CD4-positive, alpha-beta T cell (primary cell): Measurements from ENCODE around the gene KCNC4. TPM values are rescaled to one million over a fixed set of nuclear protein-coding genes. Genes with fewer than 3 reads are reported as not detected.
A peak's percentile ranks its signal among the peaks of the same experiment; 100 is the strongest.

Experiments used
- ATAC-seq: fragments of 200-7000 bp; cut with Tn5 transposase; one replicate; pipeline ENCODE4 v1.10.0; 2022; ENCODE audit warnings: mild to moderate bottlenecking; ENCODE audit not compliant: poor library complexity
- CTCF ChIA-PET: fragments of 350-600 bp; sonication (Branson Sonifier 250); formaldehyde crosslinking; loops from one replicate; lab custom pipeline; 2021; ENCODE audit warnings: antibody characterized with exemption, inconsistent platforms; lab: Charles Lee
- POLR2A ChIA-PET: fragments of 350-600 bp; sonication (Branson Sonifier 250); formaldehyde crosslinking; loops from one replicate; lab custom pipeline; 2021; ENCODE audit warnings: antibody characterized with exemption, inconsistent platforms; lab: Charles Lee
- DNase-seq, 14 experiments: peaks; one replicate each; pipeline ENCODE4 v3.0.0-alpha.2; 2013 to 2020; ENCODE audit warnings: mixed read lengths in 2 of 14
- H3K27ac ChIP-seq, 2 donors: one replicate each; pipeline versions ENCODE4 v1.5.1 to v1.7.0; 2013; ENCODE audit warnings: low read length in 2 of 2, low read depth in 1 of 2, mild to moderate bottlenecking in 1 of 2
- H3K27me3 ChIP-seq, 2 experiments: 1 replicate in 1 of 2; 2 replicates in 1 of 2; pipeline versions ENCODE4 v1.6.1 to v1.7.0; 2013; ENCODE audit warnings: low read length in 2 of 2, control low read depth in 1 of 2, mild to moderate bottlenecking in 1 of 2, moderate library complexity in 1 of 2; ENCODE audit not compliant: insufficient read depth in 2 of 2, control insufficient read depth in 1 of 2
- H3K36me3 ChIP-seq: one replicate; pipeline ENCODE4 v1.6.1; 2013; ENCODE audit warnings: low read length, control low read depth; ENCODE audit not compliant: insufficient read depth
- H3K4me1 ChIP-seq: one replicate; pipeline ENCODE4 v1.6.1; 2013; ENCODE audit warnings: low read length, control low read depth; ENCODE audit not compliant: insufficient read depth
- H3K4me3 ChIP-seq: one replicate; pipeline ENCODE4 v1.5.1; 2013; ENCODE audit warnings: mild to moderate bottlenecking, low read length, moderate library complexity
- H3K9me3 ChIP-seq, 2 experiments: 1 replicate in 1 of 2; 2 replicates in 1 of 2; pipeline versions ENCODE4 v1.6.1 to v1.7.0; 2013; ENCODE audit warnings: low read length in 2 of 2, mild to moderate bottlenecking in 2 of 2, control low read depth in 1 of 2, moderate library complexity in 1 of 2; ENCODE audit not compliant: control insufficient read depth in 1 of 2, insufficient read depth in 1 of 2
- H3K27ac Mint-ChIP-seq: one replicate; pipeline ENCODE4 v1.8.0; 2020; ENCODE audit warnings: mixed read lengths
- H3K27me3 Mint-ChIP-seq: one replicate; pipeline ENCODE4 v1.8.0; 2021; ENCODE audit warnings: mixed read lengths
- H3K36me3 Mint-ChIP-seq: one replicate; pipeline ENCODE4 v1.8.0; 2021; ENCODE audit warnings: low read depth, mixed read lengths
- H3K4me1 Mint-ChIP-seq: one replicate; pipeline ENCODE4 v1.8.0; 2021; ENCODE audit warnings: low read depth, mixed read lengths
- H3K4me3 Mint-ChIP-seq: one replicate; pipeline ENCODE4 v1.8.0; 2020; ENCODE audit warnings: mild to moderate bottlenecking, mixed read lengths
- H3K9me3 Mint-ChIP-seq: one replicate; pipeline ENCODE4 v1.8.0; 2020; ENCODE audit warnings: mixed read lengths
- CTCF ChIP-seq: fragments of 200-600 bp; IDR thresholded peaks from one replicate; pipeline ENCODE4 v1.8.0; 2022; ENCODE audit warnings: antibody characterized with exemption, mild to moderate bottlenecking
- intact Hi-C, 2 experiments: fragments of 100-400 bp; cut with DNase I in 1 of 2; cut with micrococcal nuclease in 1 of 2; formaldehyde crosslinking; loops; one replicate each; pipeline versions ENCODE4 v1.15.1 to v1.9.0; 2023 to 2025; cut with DNase I, micrococcal nuclease
- total RNA-seq, 174 experiments: library from RNA in 2 of 174; stranded (reverse) in 2 of 174; gene quantifications; one replicate each; pipeline ENCODE4 v1.2.3 and lab custom pipeline; 2021 to 2026

KCNC4 gene
- total RNA-seq, 2 experiments from 2014 or later, result 16.5 to 17.7 TPM

DNA sequence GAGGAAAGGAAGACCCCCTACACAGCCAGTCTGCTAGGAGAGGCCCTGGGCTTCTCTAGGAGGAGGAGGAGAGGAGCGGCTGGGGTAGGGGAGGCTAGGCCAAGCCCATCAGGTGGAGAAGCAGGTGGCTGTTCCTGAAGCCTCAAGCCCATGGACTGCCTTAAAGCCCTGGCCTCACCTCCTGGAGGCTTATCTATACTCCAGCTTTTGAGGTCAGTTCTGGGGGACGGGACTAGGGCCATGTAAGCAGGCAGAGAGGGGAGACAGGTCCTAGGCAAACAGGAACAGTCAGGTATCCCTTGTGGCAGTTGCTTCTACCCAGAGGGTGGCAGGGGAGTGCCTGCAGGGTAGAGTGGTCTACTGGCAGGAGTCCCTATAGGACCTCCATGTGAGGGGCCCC, 40.6 kb downstream of the KCNC4 start:
- ChIA-PET POLR2A (no interaction called here), CTCF (no interaction called here)
- no peak overlapping the region for H3K4me3 ChIP-seq
- Mint-ChIP-seq H3K4me1 (peaks cover 8% of the 10 kb centered on the region), H3K27ac (no peak overlapping the region), H3K27me3 (no peaks in the 10 kb centered on the region), H3K36me3 (no peaks in the 10 kb centered on the region), H3K4me3 (no peak overlapping the region), H3K9me3 (no peaks in the 10 kb centered on the region)
- intact Hi-C loops, result no loop called here
- TF ChIP-seq CTCF, result no peak
- H3K27me3 ChIP-seq, result no peaks in the 10 kb centered on the region
- DNase-seq (no peak), ATAC-seq (no peak)
- H3K27ac ChIP-seq, result no peak overlapping the region
- no peaks in the 10 kb centered on the region for H3K9me3 ChIP-seq
- H3K36me3 ChIP-seq, result no peaks in the 10 kb centered on the region
- peaks cover 4% of the 10 kb centered on the region for H3K4me1 ChIP-seq

- peaks cover 9% of the 10 kb centered on the region for H3K4me1 Mint-ChIP-seq
- Histone ChIP-seq H3K4me3 (no peak overlapping the region), H3K4me1 (peaks cover 4% of the 10 kb centered on the region), H3K27ac (no peak overlapping the region), H3K27me3 (no peaks in the 10 kb centered on the region), H3K9me3 (no peaks in the 10 kb centered on the region), H3K36me3 (no peaks in the 10 kb centered on the region)
- no peak overlapping the region for H3K27ac Mint-ChIP-seq
- H3K4me3 Mint-ChIP-seq, result no peak overlapping the region
- no peaks in the 10 kb centered on the region for H3K9me3 Mint-ChIP-seq
- no peaks in the 10 kb centered on the region for H3K27me3 Mint-ChIP-seq
- no peaks in the 10 kb centered on the region for H3K36me3 Mint-ChIP-seq
- CTCF ChIA-PET, result interaction anchor here (0.6 kb wide), 1 partner anchor 49 kb away, joined by 4 read pairs; no protein-coding TSS in a partner anchor
- intact Hi-C loops, result no loop called here
- no peak for TF ChIP-seq CTCF
- DNase-seq (peak in 1 of 14 experiments; percentile 6), ATAC-seq (no peak)
- POLR2A ChIA-PET, result no interaction called here
Observed at GRCh38 chr1:110253213-110253612, 43.1 kb downstream of the KCNC4 start.

GRCh38 chr1:110254604-110255391, 44.7 kb downstream of the KCNC4 start:
- no peaks in the 10 kb centered on the region for H3K36me3 Mint-ChIP-seq
- no peaks in the 10 kb centered on the region for H3K27me3 Mint-ChIP-seq
- Histone ChIP-seq H3K4me3 (no peak overlapping the region), H3K9me3 (no peaks in the 10 kb centered on the region), H3K36me3 (no peaks in the 10 kb centered on the region), H3K4me1 (peaks cover 4% of the 10 kb centered on the region), H3K27ac (no peak overlapping the region), H3K27me3 (no peaks in the 10 kb centered on the region)
- no peak overlapping the region for H3K4me3 Mint-ChIP-seq
- POLR2A ChIA-PET, result no interaction called here
- no peak overlapping the region for H3K27ac Mint-ChIP-seq
- intact Hi-C loops, result no loop called here
- no peaks in the 10 kb centered on the region for H3K9me3 Mint-ChIP-seq
- CTCF ChIA-PET, result no interaction called here
- no peak for TF ChIP-seq CTCF
- no peak for ATAC-seq
- H3K4me1 Mint-ChIP-seq, result peaks cover 9% of the 10 kb centered on the region
- no peak for DNase-seq
